ENCODE data around the gene ZNF532.

The ZNF532 gene

DNA sequence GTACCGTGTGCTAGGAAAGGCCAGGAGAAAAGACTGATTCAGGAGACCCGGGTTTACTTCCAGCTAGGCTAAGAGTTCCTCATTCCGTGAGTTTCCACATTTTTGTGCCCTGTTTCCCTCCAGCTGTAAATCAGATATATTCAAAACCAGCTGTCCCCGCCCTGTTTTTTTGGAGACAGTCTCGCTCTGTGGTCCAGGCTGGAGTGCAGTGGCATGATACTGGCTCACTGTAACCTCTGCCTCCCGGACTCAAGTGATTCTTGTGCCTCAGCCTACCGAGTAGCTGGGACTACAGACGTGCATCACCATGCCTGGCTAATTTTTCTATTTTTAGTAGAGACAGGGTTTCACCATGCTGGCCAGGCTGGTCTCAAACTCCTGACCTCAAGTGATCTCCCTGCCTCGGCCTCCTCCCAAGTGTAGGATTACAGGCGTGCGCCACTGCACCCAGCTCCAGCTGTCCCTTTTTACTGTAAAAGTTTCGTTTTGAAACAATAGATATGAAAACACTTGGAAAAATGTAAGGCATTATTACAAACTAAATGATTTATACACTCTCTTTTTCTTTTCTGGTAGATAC lies 162.2 kb downstream of the ZNF532 start:
- H3K4me3 Mint-ChIP-seq: no peak overlapping the region
- H3K4me1 Mint-ChIP-seq: peaks cover 29% of the 10 kb centered on the region
- H3K27me3 Mint-ChIP-seq (ENCODE audit: low read depth): peaks cover 6% of the 10 kb centered on the region

DNA sequence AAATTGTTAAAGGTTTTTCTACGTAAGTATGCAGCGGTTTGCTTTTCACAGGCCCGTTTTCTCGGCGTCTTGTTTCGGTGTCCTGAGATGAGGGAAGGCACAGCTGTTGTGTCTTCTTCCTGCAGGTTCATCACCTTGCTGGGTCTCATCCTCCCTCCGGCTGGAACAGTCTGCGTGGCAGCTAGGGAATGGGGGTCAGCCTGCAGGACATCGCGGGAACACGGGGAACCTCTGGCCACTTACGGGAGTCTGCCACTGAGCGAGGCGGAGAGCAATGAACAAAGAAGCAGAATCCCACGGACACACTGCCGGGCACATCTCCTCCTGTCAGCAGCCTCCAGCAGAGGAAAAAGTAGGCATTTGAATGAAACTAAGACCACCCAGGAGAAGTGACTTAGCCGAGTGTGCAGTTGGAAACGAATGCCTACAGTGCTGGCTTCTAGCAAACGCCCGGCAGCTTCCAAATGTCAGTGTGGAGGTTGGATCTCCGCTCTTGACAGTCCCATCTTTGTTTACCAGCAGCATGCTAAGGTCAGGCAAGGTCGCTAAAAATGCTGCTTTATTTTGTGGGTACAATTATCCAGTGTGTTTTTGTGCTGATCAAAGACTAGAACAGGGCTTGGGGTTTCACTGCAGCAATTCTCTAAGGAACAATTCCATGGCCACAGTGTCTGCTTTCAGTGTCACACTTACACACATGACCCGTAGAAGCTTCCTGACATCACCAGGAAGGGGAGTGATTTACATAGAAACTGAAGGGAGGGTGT lies 165.2 kb downstream of the ZNF532 start:
- no peaks in the 10 kb centered on the region for H3K36me3 Mint-ChIP-seq (ENCODE audit: low read depth)
- no peaks in the 10 kb centered on the region for H3K9me3 Mint-ChIP-seq
- peak overlapping the region in 2 of 3 experiments; percentile 13 to 23 for H3K27ac Mint-ChIP-seq
- H3K4me3 Mint-ChIP-seq: no peak overlapping the region
- H3K27me3 Mint-ChIP-seq (ENCODE audit: low read depth): peaks cover 6% of the 10 kb centered on the region
- no peak for TF ChIP-seq CTCF (IDR thresholded peaks at IDR 0.05; ENCODE audit: unreplicated experiment in 3 of 3)
- peaks cover 15% of the 10 kb centered on the region for H3K4me1 Mint-ChIP-seq

More for the DNA sequence above, 162.2 kb downstream of the ZNF532 start:
- Mint-ChIP-seq H3K27ac (peak overlapping the region; percentile 3 to 34 (median 15)), H3K9me3 (no peaks in the 10 kb centered on the region), H3K36me3 (ENCODE audit: low read depth) (no peaks in the 10 kb centered on the region)
- no peak for TF ChIP-seq CTCF (IDR thresholded peaks at IDR 0.05; ENCODE audit: unreplicated experiment in 3 of 3)

DNA sequence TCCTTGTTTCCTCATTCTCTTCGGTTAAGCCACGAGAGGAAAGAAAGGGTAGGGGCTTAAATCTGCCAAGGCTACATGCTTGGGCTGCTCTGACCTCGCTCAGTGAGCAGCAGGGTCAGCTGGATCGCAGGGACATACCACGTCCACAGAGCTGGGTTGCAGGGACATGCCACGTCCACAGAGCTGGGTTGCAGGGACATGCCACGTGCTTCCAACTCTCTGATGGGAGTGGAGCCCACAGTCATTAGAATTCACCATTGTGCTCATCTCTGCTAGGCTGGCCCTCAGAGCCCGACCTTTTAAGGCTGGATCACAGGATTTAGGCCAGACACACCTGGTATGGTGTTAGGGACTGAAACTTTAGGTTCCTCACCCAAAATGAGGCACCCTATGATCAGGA lies 167.6 kb downstream of the ZNF532 start:
- no peak overlapping the region for H3K27ac Mint-ChIP-seq
- H3K36me3 Mint-ChIP-seq (ENCODE audit: low read depth): no peaks in the 10 kb centered on the region
- no peak for TF ChIP-seq CTCF (IDR thresholded peaks at IDR 0.05; ENCODE audit: unreplicated experiment in 3 of 3)
- peaks cover 16% of the 10 kb centered on the region for H3K27me3 Mint-ChIP-seq (ENCODE audit: low read depth)
- peaks cover 12% of the 10 kb centered on the region for H3K4me1 Mint-ChIP-seq
- no peaks in the 10 kb centered on the region for H3K9me3 Mint-ChIP-seq
- H3K4me3 Mint-ChIP-seq: no peak overlapping the region

DNA sequence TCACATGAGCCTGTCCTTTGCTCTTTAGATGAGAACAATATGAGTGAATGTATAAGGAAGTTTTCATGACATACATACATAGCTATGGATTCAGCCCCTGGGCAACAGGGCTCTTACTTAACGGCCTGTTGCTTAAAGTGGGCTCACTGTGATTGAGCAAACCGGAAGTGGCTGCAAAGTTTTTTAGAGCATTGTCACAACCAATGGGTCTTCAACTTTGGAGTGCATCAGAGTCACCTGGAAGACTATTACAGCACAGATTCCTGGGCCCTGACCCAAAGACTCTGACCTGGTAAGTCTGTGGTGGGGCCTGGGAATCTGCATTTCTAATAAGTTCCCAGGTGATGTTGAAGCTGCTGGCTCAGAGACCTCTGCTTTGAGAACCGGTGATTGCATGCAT lies 168.7 kb downstream of the ZNF532 start:
- no peak for TF ChIP-seq CTCF (IDR thresholded peaks at IDR 0.05; ENCODE audit: unreplicated experiment in 3 of 3)
- H3K4me1 Mint-ChIP-seq: peaks cover 8% of the 10 kb centered on the region
- H3K9me3 Mint-ChIP-seq: no peaks in the 10 kb centered on the region
- no peak overlapping the region for H3K27ac Mint-ChIP-seq
- no peaks in the 10 kb centered on the region for H3K36me3 Mint-ChIP-seq (ENCODE audit: low read depth)
- no peak overlapping the region for H3K4me3 Mint-ChIP-seq
- peaks cover 16% of the 10 kb centered on the region for H3K27me3 Mint-ChIP-seq (ENCODE audit: low read depth)

- Mint-ChIP-seq H3K4me3 (no peak overlapping the region), H3K9me3 (no peaks in the 10 kb centered on the region), H3K36me3 (ENCODE audit: low read depth) (no peaks in the 10 kb centered on the region), H3K27ac (no peak overlapping the region), H3K4me1 (peaks cover 8% of the 10 kb centered on the region), H3K27me3 (ENCODE audit: low read depth) (peaks cover 16% of the 10 kb centered on the region)
- TF ChIP-seq CTCF (IDR thresholded peaks at IDR 0.05; ENCODE audit: unreplicated experiment in 3 of 3): no peak
These were observed 169.3 kb downstream of the ZNF532 start for GRCh38 chr18:59033974-59034373.

- no peak overlapping the region for H3K4me3 Mint-ChIP-seq
- no peaks in the 10 kb centered on the region for H3K36me3 Mint-ChIP-seq (ENCODE audit: low read depth)
- H3K9me3 Mint-ChIP-seq: no peaks in the 10 kb centered on the region
- H3K27ac Mint-ChIP-seq: no peak overlapping the region
- no peaks in the 10 kb centered on the region for H3K4me1 Mint-ChIP-seq
- peaks cover 20% of the 10 kb centered on the region for H3K27me3 Mint-ChIP-seq (ENCODE audit: low read depth)
- TF ChIP-seq CTCF (IDR thresholded peaks at IDR 0.05; ENCODE audit: unreplicated experiment in 3 of 3): no peak
These were observed 170.9 kb downstream of the ZNF532 start for GRCh38 chr18:59035591-59035990.

Data from nephron (organoid).